GM12874 (cell line): Measurements from ENCODE around the gene TMEM63A.

Source experiments
- TF ChIP-seq, protein P1 (sequence below): IDR thresholded peaks from 2 replicates; pipeline ENCODE4 v1.5.1; 2011; ENCODE audit warnings: low read depth, mild to moderate bottlenecking, control low read depth, low read length, moderate library complexity; ENCODE audit not compliant: insufficient read depth

Gene TMEM63A

DNA sequence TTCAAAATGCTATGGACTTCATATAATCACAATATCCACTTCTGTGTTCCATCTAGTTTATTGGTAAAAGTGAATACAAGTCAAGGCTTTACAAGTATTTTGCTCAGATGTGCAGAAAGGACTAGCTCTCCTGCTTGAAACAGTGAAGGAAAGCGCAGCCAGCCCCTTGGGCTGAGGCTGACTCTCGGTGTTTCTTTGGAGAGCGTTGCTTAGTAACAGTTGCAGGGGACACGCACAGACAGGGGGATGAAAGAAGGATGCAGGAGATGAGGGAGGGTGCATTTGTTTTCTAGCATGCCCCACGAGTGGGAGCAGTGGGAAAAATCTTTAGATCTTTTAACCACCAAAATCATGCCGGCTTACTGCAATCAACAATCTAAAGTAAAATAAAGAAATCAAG lies 32.8 kb upstream of the TMEM63A start:
- TF ChIP-seq, protein P1, sequence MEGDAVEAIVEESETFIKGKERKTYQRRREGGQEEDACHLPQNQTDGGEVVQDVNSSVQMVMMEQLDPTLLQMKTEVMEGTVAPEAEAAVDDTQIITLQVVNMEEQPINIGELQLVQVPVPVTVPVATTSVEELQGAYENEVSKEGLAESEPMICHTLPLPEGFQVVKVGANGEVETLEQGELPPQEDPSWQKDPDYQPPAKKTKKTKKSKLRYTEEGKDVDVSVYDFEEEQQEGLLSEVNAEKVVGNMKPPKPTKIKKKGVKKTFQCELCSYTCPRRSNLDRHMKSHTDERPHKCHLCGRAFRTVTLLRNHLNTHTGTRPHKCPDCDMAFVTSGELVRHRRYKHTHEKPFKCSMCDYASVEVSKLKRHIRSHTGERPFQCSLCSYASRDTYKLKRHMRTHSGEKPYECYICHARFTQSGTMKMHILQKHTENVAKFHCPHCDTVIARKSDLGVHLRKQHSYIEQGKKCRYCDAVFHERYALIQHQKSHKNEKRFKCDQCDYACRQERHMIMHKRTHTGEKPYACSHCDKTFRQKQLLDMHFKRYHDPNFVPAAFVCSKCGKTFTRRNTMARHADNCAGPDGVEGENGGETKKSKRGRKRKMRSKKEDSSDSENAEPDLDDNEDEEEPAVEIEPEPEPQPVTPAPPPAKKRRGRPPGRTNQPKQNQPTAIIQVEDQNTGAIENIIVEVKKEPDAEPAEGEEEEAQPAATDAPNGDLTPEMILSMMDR, result no peak

DNA sequence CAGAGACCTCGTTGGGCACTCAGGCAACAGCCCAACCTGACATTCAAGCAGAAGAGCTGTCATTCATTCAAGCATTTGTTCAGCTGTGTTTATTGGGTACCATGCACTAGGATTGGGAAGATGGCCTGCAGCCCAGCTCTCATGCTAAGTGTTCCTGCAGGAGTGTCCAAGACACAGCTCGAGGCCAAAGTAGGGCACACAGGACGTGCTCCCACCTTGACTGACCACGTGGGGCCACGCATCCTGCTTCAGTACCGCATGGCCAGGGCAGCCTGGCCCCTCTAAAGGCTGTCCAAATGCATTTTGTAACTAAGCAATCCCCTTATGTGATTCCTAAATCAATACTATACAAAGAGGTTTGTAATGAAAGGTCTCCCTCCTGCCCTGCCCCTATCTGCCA lies 32.2 kb upstream of the TMEM63A start:
- TF ChIP-seq, protein P1, result no peak

DNA sequence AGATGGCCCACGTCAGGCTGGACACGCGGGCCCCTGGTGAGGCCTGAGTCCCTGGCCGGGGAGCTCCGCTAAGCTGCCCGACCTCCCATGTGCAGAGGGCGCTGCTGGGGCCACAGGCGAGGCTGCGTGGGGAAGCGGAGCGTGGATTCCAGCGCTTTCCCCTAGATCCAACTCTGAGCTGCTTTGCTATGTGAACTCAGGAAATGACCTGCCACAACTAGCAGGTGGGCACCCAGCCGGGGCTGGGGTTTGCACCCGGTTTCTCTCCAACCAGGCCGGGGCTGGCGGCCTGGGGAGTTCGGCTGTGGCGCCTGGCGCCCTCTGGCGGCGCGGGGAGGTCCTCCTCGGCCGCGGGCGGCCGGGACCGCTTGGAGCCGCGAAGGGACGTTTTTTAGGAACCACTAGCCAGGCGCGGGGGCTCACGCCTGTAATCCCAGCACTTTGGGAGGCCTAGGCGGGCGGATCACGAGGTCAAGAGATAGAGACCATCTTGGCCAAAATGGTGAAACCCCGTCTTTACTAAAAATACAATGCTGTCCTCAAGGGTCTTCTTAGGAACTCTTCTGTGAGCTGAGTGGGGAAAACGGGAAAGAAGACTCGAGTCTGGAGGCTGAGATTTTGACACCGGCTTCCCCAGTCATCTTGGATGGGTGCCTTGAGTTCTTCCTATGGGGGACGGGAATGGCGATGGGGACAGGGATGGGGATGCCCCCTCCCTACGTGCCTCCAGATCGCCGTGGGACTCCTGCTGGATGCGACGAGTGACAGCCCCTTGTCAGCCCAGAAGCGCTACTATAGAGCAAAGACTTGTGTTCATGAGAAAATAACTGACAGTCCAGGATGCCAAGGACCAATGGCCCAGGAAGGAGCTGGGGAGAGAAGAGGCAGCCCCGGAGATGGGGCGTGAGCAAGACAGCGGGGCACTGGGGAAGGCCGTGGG lies 29.3 kb upstream of the TMEM63A start:
- TF ChIP-seq, protein P1, result peak; percentile 93

DNA sequence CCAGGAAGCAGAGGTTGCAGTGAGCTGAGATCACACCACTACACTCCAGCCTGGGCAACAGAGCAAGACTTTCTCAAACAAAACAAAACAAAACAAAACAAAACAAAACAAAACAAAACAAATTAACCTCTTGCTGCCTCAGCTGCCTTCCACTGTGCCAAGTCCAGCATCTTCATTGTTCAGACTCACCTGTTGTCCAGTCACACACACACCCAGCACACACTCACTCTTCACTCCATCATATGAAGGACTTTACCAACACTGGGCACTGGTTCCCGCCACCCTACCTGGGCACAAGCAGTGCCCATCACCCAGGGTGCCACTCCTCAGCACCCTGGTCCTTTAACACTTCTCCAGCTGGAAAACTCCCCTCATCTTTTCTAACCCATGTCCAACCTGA lies 27.3 kb upstream of the TMEM63A start:
- TF ChIP-seq, protein P1, result no peak

- TF ChIP-seq, protein P1, result no peak
These were observed 26.6 kb upstream of the TMEM63A start for GRCh38 chr1:225908773-225909172.

- TF ChIP-seq, protein P1, result no peak
These were observed 25.9 kb upstream of the TMEM63A start for GRCh38 chr1:225908013-225908640.

DNA sequence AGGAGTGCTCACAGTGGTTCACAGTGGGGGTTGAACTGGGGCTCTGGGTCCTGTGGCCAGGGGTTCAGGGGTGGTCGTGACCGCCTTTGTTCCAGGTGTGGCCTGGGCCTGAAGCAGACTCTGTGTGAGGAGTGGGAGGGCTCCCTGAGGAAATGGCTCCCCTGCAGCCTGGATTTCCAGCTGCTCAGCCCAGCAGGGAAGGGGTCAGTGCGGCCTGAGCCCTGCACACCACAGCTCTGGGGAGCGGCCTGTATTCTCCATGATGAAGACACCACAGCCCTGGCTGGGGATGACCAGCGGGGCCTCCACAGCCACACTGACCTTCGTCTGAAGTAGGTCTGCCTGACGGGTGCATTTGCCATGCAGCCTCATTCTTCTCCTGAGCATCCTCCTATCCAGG lies 25.2 kb upstream of the TMEM63A start:
- TF ChIP-seq, protein P1, result no peak
